Posterior cingulate gyrus (tissue), 11 donors: ENCODE measurements around the gene SHOX.
"Not testable (repeated sequence)": the region's sequence is repeated elsewhere in the genome, so short reads cannot be mapped to it uniquely, and the experiment has no call there.

ENCODE experiments used
- DNase-seq, 10 donors: peaks; one replicate each; pipeline versions ENCODE4 v3.0.0 to v3.0.0-alpha.2; 2020 to 2021; ENCODE audit warnings: mixed read lengths in 3 of 10
- intact Hi-C: fragments of 100-400 bp; cut with DNase I; formaldehyde crosslinking; loops from one replicate; pipeline ENCODE4 v1.15.1; 2023

The SHOX gene

GRCh38 chrX:636981-637659, 6.5 kb downstream of the SHOX start:
- intact Hi-C loops, result no loop called here
- DNase-seq, result peak in 1 of 10 donors; percentile 30

GRCh38 chrX:637660-638481, 7.3 kb downstream of the SHOX start:
- DNase-seq, result peak in 1 of 10 donors; percentile 9

GRCh38 chrX:638482-639131, 8.0 kb downstream of the SHOX start:
- peak in 2 of 10 donors; percentile 53 to 55 for DNase-seq
- intact Hi-C loops, result no loop called here

More at GRCh38 chrX:637660-638481, 7.3 kb downstream of the SHOX start:
- intact Hi-C loops, result no loop called here

GRCh38 chrX:639151-639550, 8.6 kb downstream of the SHOX start:
- intact Hi-C loops, result no loop called here
- DNase-seq, result peak in 1 of 10 donors; percentile 26

- intact Hi-C loops, result no loop called here
Measured at GRCh38 chrX:640641-641040, 10.1 kb downstream of the SHOX start.

GRCh38 chrX:641671-642435, 11.3 kb downstream of the SHOX start:
- intact Hi-C loops, result no loop called here
- peak in 2 of 10 donors; percentile 46 to 71 for DNase-seq

More at GRCh38 chrX:640641-641040, 10.1 kb downstream of the SHOX start:
- DNase-seq, result peak in 1 of 10 donors; percentile 26

- peak in 2 of 10 donors; percentile 67 to 70 for DNase-seq
- intact Hi-C loops, result no loop called here
Measured at GRCh38 chrX:642436-643240, 12.0 kb downstream of the SHOX start.

GRCh38 chrX:643241-643595, 12.6 kb downstream of the SHOX start:
- peak in 2 of 10 donors; percentile 61 to 67 for DNase-seq
- intact Hi-C loops, result no loop called here

GRCh38 chrX:643911-644303, 13.3 kb downstream of the SHOX start:
- DNase-seq, result no peak
- intact Hi-C loops, result no loop called here

GRCh38 chrX:644304-645281, 14.0 kb downstream of the SHOX start:
- peak in 2 of 10 donors; percentile 71 to 73 for DNase-seq
- intact Hi-C loops, result no loop called here

GRCh38 chrX:646228-646495, 15.6 kb downstream of the SHOX start:
- DNase-seq, result no peak
- intact Hi-C loops, result no loop called here

- intact Hi-C loops, result no loop called here
- DNase-seq, result peak in 1 of 10 donors; percentile 8
Measured at GRCh38 chrX:646796-647195, 16.2 kb downstream of the SHOX start.

GRCh38 chrX:649166-649565, 18.6 kb downstream of the SHOX start:
- DNase-seq, result peak in 2 of 10 donors; percentile 16 to 62
- intact Hi-C loops, result no loop called here

GRCh38 chrX:650324-650723, 19.7 kb downstream of the SHOX start:
- DNase-seq, result peak in 2 of 10 donors; percentile 33 to 51
- intact Hi-C loops, result no loop called here

- DNase-seq, result no peak
- intact Hi-C loops, result no loop called here
Measured at GRCh38 chrX:650811-651210, 20.2 kb downstream of the SHOX start.

GRCh38 chrX:651922-652321, 21.3 kb downstream of the SHOX start:
- intact Hi-C loops, result not testable (repeated sequence)
- DNase-seq, result peak in 1 of 10 donors; percentile 66

- intact Hi-C loops, result no loop called here
- DNase-seq, result peak in 1 of 10 donors; percentile 27
Measured at GRCh38 chrX:652341-652741, 21.8 kb downstream of the SHOX start.

- intact Hi-C loops, result no loop called here
- no peak for DNase-seq
Measured at GRCh38 chrX:653306-653705, 22.7 kb downstream of the SHOX start.

- intact Hi-C loops, result no loop called here
- peak in 1 of 10 donors; percentile 61 for DNase-seq
Measured at GRCh38 chrX:661154-661553, 30.6 kb downstream of the SHOX start.
